SU-DHL-6 (cell line): ENCODE results near the gene HMGCL.
"Not testable (repeated sequence)": the region's sequence is repeated elsewhere in the genome, so short reads cannot be mapped to it uniquely, and the experiment has no call there.

ENCODE experiments used
- H2AFZ ChIP-seq: fragments of 200-600 bp; sonication (generic); 2 replicates; pipeline ENCODE4 v1.6.1; 2014; ENCODE audit warnings: low read depth, mild to moderate bottlenecking, moderate library complexity, mixed read lengths, antibody characterized with exemption, low read length; ENCODE audit not compliant: severe bottlenecking
- H3F3A ChIP-seq: fragments of 200-600 bp; shearing (Covaris generic); 2 replicates; pipeline ENCODE4 v1.6.0; 2016; ENCODE audit warnings: antibody characterized with exemption, mild to moderate bottlenecking; ENCODE audit not compliant: insufficient read depth
- H3K27ac ChIP-seq: fragments of 200-600 bp; sonication (generic); 2 replicates; pipeline ENCODE4 v1.5.1; 2016; ENCODE audit warnings: low read depth, mild to moderate bottlenecking, low read length, moderate library complexity, mixed read lengths
- H3K27me3 ChIP-seq: fragments of 200-600 bp; sonication (generic), shearing (Covaris generic); 2 replicates; pipeline ENCODE4 v1.6.0; 2014; ENCODE audit warnings: mild to moderate bottlenecking, low read length
- H3K36me3 ChIP-seq: fragments of 200-600 bp; sonication (generic); 2 replicates; pipeline ENCODE4 v1.6.1; 2014; ENCODE audit warnings: mild to moderate bottlenecking, low read length, mixed read lengths
- H3K4me2 ChIP-seq: fragments of 300-600, 200-600 bp; shearing (Covaris generic), sonication (generic); 2 replicates; pipeline ENCODE4 v1.6.0; 2014; ENCODE audit warnings: low read length, low read depth, mild to moderate bottlenecking; ENCODE audit not compliant: poor library complexity, severe bottlenecking
- H3K4me3 ChIP-seq: fragments of 200-600 bp; sonication (generic); 2 replicates; pipeline ENCODE4 v1.5.1; 2014; ENCODE audit warnings: antibody characterized with exemption, low read length, mild to moderate bottlenecking, mixed read lengths; ENCODE audit not compliant: insufficient read depth, poor library complexity, severe bottlenecking
- H3K79me2 ChIP-seq: fragments of 200-600 bp; sonication (generic); 2 replicates; pipeline ENCODE4 v1.6.1; 2014; ENCODE audit warnings: mild to moderate bottlenecking, low read length, moderate library complexity; ENCODE audit not compliant: insufficient read depth
- H3K9ac ChIP-seq: fragments of 200-600 bp; sonication (generic); 2 replicates; pipeline ENCODE4 v1.7.0; 2014; ENCODE audit warnings: mild to moderate bottlenecking, low read length
- H3K9me2 ChIP-seq: fragments of 200-600 bp; sonication (generic); replicated peaks from 2 replicates; pipeline ENCODE4 v1.6.1; 2014; ENCODE audit warnings: low read length; ENCODE audit not compliant: insufficient read depth
- H3K9me3 ChIP-seq: fragments of 200-600 bp; sonication (generic); 2 replicates; pipeline ENCODE4 v1.6.1; 2014; ENCODE audit warnings: low read length, mixed read lengths; ENCODE audit not compliant: insufficient read depth
- H4K20me1 ChIP-seq: fragments of 200-600 bp; sonication (generic); 2 replicates; pipeline ENCODE4 v1.6.1; 2014; ENCODE audit warnings: low read depth, mild to moderate bottlenecking, antibody characterized with exemption, low read length, moderate library complexity, mixed read lengths
- EZH2phosphoT487 ChIP-seq: fragments of 200-600 bp; sonication (generic), shearing (Covaris generic); conservative IDR thresholded peaks from 2 replicates; pipeline ENCODE4 v1.6.1; 2018; ENCODE audit warnings: mild to moderate bottlenecking, antibody characterized with exemption, low read length, moderate library complexity, mixed read lengths
- TF ChIP-seq, protein P1 (sequence below): fragments of 200-600 bp; sonication (generic); IDR thresholded peaks from one replicate; pipeline ENCODE4 v1.5.1; 2017; ENCODE audit warnings: antibody characterized with exemption, mild to moderate bottlenecking, low read length, moderate library complexity; ENCODE audit not compliant: insufficient read depth, poor library complexity, severe bottlenecking

The HMGCL gene

DNA sequence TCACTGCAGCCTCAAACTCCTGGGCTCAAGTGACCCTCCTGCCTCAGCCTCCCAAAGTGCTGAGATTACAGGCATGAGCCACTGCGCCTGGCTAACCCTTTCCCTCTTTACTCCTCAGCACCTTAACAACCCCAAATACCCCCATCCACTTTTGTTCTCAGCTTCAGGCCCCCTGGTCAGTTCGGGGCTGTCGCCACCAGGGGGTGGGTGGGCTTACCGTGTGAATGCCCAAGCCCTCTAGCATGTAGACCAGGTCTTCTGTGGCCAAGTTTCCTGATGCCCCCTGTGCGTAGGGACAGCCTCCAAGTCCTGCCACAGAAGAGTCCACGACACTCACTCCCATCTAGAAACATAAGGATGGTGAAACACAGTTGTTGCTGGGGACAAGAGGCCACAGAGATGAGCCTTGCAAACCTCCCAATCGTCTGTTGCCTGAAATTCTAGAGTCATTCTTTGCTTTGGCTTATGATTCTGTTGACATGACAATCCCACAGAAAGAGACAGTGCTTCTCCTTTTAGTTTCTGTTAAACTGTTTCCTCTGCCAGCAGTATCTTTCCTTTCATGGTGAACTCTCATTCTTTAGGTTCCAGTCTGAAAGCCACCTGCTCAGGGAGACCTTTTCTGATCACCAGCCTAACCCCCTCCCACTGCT, 20.9 kb downstream of the HMGCL start:
- Histone ChIP-seq H3K9me3 (no peaks in the 10 kb centered on the region), H3K4me3 (no peak overlapping the region), H3K9ac (no peak overlapping the region), H3K9me2 (no peaks in the 10 kb centered on the region), H3K27ac (no peak overlapping the region), H2AFZ (no peak overlapping the region), H3F3A (no peaks in the 10 kb centered on the region; the same call in 1 of the 2 replicates), H3K4me2 (no peak overlapping the region), H3K36me3 (no peaks in the 10 kb centered on the region), H3K79me2 (no peaks in the 10 kb centered on the region), H3K27me3 (no peaks in the 10 kb centered on the region), H4K20me1 (no peaks in the 10 kb centered on the region)
- TF ChIP-seq, protein P1, sequence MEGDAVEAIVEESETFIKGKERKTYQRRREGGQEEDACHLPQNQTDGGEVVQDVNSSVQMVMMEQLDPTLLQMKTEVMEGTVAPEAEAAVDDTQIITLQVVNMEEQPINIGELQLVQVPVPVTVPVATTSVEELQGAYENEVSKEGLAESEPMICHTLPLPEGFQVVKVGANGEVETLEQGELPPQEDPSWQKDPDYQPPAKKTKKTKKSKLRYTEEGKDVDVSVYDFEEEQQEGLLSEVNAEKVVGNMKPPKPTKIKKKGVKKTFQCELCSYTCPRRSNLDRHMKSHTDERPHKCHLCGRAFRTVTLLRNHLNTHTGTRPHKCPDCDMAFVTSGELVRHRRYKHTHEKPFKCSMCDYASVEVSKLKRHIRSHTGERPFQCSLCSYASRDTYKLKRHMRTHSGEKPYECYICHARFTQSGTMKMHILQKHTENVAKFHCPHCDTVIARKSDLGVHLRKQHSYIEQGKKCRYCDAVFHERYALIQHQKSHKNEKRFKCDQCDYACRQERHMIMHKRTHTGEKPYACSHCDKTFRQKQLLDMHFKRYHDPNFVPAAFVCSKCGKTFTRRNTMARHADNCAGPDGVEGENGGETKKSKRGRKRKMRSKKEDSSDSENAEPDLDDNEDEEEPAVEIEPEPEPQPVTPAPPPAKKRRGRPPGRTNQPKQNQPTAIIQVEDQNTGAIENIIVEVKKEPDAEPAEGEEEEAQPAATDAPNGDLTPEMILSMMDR, result peak; percentile 16
- no peak for TF ChIP-seq EZH2phosphoT487

DNA sequence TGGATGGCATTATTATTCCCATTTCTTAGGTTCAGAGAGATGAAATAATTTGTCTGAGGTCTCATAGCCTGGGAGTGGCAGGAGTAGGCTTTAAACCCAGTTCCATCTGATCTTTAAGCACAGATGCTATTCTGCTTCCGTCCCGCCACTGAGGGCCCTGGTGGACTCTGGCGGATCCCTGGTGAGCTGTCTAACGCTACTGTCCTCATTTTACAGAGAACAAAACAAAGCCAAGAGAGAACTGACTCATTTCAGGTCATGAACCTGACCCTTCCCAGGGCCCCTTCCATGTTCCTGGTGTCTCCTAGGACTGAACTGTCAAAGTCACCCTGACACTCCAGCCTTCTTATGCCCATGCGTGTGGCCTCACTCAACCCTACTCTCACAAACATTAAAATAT, 21.6 kb downstream of the HMGCL start:
- Histone ChIP-seq H3K9me3 (no peaks in the 10 kb centered on the region), H3K4me3 (no peak overlapping the region), H3F3A (no peaks in the 10 kb centered on the region; the same call in 1 of the 2 replicates), H3K9me2 (no peaks in the 10 kb centered on the region), H2AFZ (no peak overlapping the region), H3K79me2 (no peaks in the 10 kb centered on the region), H3K4me2 (no peak overlapping the region), H3K9ac (no peak overlapping the region), H4K20me1 (no peaks in the 10 kb centered on the region), H3K36me3 (no peaks in the 10 kb centered on the region), H3K27ac (no peak overlapping the region), H3K27me3 (no peaks in the 10 kb centered on the region)
- TF ChIP-seq EZH2phosphoT487, result no peak
- TF ChIP-seq, protein P1, result no peak

DNA sequence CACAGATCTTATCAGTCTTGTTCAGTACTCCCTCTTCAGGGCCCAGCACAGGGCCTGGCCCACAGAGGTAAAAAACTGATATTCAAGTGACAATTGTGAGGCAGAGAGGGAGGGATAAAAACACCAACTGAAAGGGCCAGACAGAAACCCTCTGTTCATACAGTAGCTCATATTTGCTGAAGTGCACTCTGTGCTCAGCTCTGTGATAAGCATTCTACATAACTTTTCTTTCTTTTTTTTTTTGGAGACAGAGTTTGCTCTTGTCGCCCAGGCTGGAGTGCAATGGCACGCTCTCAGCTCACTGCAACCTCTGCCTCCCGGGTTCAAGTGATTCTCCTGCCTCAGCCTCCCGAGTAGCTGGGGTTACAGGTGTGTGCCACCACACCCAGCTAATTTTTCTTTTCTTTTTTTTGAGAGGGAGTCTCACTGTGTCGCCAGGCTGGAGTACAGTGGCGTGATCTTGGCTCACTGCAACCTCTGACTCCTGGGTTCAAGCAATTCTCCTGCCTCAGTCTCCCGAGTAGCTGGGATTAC, 22.4 kb downstream of the HMGCL start:
- not testable (repeated sequence) for H3K9ac ChIP-seq, H2AFZ ChIP-seq, H3K9me2 ChIP-seq, H3K36me3 ChIP-seq, H3K4me2 ChIP-seq, H4K20me1 ChIP-seq, H3F3A ChIP-seq, H3K27me3 ChIP-seq, H3K9me3 ChIP-seq, H3K27ac ChIP-seq, H3K4me3 ChIP-seq, H3K79me2 ChIP-seq

DNA sequence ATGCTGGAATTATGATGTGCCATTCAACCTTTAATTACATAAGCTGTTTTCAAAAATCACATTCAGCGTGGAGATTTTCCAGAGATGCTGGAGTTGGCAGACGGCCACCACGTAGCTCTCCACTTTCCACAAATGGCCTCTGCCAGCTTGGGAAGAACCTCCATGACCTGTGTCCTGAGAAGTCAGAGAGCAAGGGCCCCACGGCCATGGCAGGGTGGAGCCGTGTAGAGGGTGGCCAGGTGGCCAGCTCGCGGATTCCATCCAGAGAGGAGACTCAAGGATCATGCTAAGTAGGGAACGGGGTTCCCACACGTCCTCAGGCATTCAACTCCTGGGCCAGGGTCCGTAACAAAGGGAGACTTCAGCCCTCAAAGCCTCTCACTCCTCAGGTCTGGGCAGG, 23.4 kb downstream of the HMGCL start:
- no peak overlapping the region for H2AFZ ChIP-seq
- H3K9ac ChIP-seq, result 0 out of 2 replicates have a peak overlapping the region, but pooled peaks have one; percentile 86
- H3K4me2 ChIP-seq, result peak overlapping the region; percentile 69
- H3K4me3 ChIP-seq, result peak overlapping the region; percentile 86
- no peaks in the 10 kb centered on the region for H3K27me3 ChIP-seq
- H3K9me3 ChIP-seq, result no peaks in the 10 kb centered on the region
- no peaks in the 10 kb centered on the region for H4K20me1 ChIP-seq
- H3K27ac ChIP-seq, result no peak overlapping the region
- H3K79me2 ChIP-seq, result no peaks in the 10 kb centered on the region
- no peak for TF ChIP-seq EZH2phosphoT487
- TF ChIP-seq, protein P1, result no peak
- no peaks in the 10 kb centered on the region for H3K36me3 ChIP-seq
- no peaks in the 10 kb centered on the region; the same call in 1 of the 2 replicates for H3F3A ChIP-seq
- no peaks in the 10 kb centered on the region for H3K9me2 ChIP-seq
